22Rv1 (cell line): Measurements from ENCODE around the gene ABCB6.

Experiments used
- CTCF ChIP-seq: fragments of 450-650 bp; IDR thresholded peaks from 2 replicates; pipeline ENCODE4 v1.5.1; 2017; ENCODE audit warnings: mild to moderate bottlenecking
- ZFX ChIP-seq: fragments of 450-650 bp; IDR thresholded peaks from 2 replicates; pipeline ENCODE4 v1.6.1; 2017; ENCODE audit warnings: antibody characterized with exemption, borderline replicate concordance

- no peak for TF ChIP-seq CTCF
- no peak for TF ChIP-seq ZFX
Observed at GRCh38 chr2:219183151-219183772, 35.5 kb downstream of the ABCB6 start.
